ENCODE data around the gene THSD7A.

GRCh38 chr7:11427686-11428273, 404.2 kb downstream of the THSD7A start:
- TF ChIP-seq CTCF (IDR thresholded peaks at IDR 0.05; ENCODE audit: insufficient read depth, low read depth, low read length) (peak; percentile 76), EZH2 (IDR thresholded peaks at IDR 0.05; ENCODE audit: insufficient read depth, low read length) (no peak)
